H9 (cell line): ENCODE data around the gene ALG12. TPM values are rescaled to one million over a fixed set of nuclear protein-coding genes. Genes with fewer than 3 reads are reported as not detected.

Experiments
- DNase-seq: peaks from one replicate; pipeline ENCODE4 v3.0.0-alpha.2; 2017
- H2AFZ ChIP-seq: one replicate; pipeline ENCODE4 v1.6.1; 2013; ENCODE audit warnings: mild to moderate bottlenecking, low read length, control low read depth, moderate library complexity
- H2AK5ac ChIP-seq: 2 replicates; pipeline ENCODE4 v1.6.1; 2013; ENCODE audit warnings: low read length, control low read depth, mixed read lengths; ENCODE audit not compliant: insufficient read length
- H2BK120ac ChIP-seq: one replicate; pipeline ENCODE4 v1.6.1; 2013; ENCODE audit warnings: low read depth, mild to moderate bottlenecking, low read length, control low read depth, inconsistent platforms; ENCODE audit not compliant: poor library complexity, severe bottlenecking
- H2BK12ac ChIP-seq: 2 replicates; pipeline ENCODE4 v1.6.1; 2013; ENCODE audit warnings: low read length, control low read depth, mixed read lengths, low read depth; ENCODE audit not compliant: insufficient read length
- H2BK15ac ChIP-seq: 2 replicates; pipeline ENCODE4 v1.6.1; 2013; ENCODE audit warnings: low read depth, low read length, control low read depth
- H2BK20ac ChIP-seq: one replicate; pipeline ENCODE4 v1.6.1; 2013; ENCODE audit warnings: low read depth, mild to moderate bottlenecking, low read length, control low read depth, inconsistent platforms; ENCODE audit not compliant: poor library complexity, severe bottlenecking
- H2BK5ac ChIP-seq: 2 replicates; pipeline ENCODE4 v1.6.1; 2013; ENCODE audit warnings: low read length, control low read depth, mixed read lengths; ENCODE audit not compliant: insufficient read length
- H3K14ac ChIP-seq: 2 replicates; pipeline ENCODE4 v1.6.1; 2013; ENCODE audit warnings: low read length, control low read depth; ENCODE audit not compliant: insufficient read depth
- H3K18ac ChIP-seq: 2 replicates; pipeline ENCODE4 v1.6.1; 2013; ENCODE audit warnings: low read depth, mild to moderate bottlenecking, mixed read lengths, low read length, control low read depth; ENCODE audit not compliant: insufficient read length
- H3K23ac ChIP-seq: 2 replicates; pipeline ENCODE4 v1.6.1; 2013; ENCODE audit warnings: low read length, control low read depth, mixed read lengths, low read depth; ENCODE audit not compliant: insufficient read length
- H3K23me2 ChIP-seq: 2 replicates; pipeline ENCODE4 v1.6.1; 2013; ENCODE audit warnings: low read depth, mild to moderate bottlenecking, mixed read lengths, low read length, control low read depth; ENCODE audit not compliant: insufficient read length, poor library complexity, severe bottlenecking
- H3K27ac ChIP-seq: 2 replicates; pipeline ENCODE4 v1.5.1; 2013; ENCODE audit warnings: low read length, control low read depth, mixed read lengths, low read depth; ENCODE audit not compliant: insufficient read length
- H3K27me3 ChIP-seq: 2 replicates; pipeline ENCODE4 v1.6.1; 2013; ENCODE audit warnings: low read length, control low read depth, inconsistent platforms; ENCODE audit not compliant: insufficient read depth
- H3K4ac ChIP-seq: 2 replicates; pipeline ENCODE4 v1.6.1; 2013; ENCODE audit warnings: low read depth, mild to moderate bottlenecking, control low read depth, inconsistent platforms, low read length, moderate library complexity
- H3K4me1 ChIP-seq: 2 replicates; pipeline ENCODE4 v1.6.1; 2013; ENCODE audit warnings: low read length, control low read depth, inconsistent platforms; ENCODE audit not compliant: insufficient read depth
- H3K4me2 ChIP-seq: 2 replicates; pipeline ENCODE4 v1.6.1; 2013; ENCODE audit warnings: low read length, control low read depth, mixed read lengths; ENCODE audit not compliant: insufficient read length, insufficient read depth
- H3K56ac ChIP-seq: 2 replicates; pipeline ENCODE4 v1.6.1; 2013; ENCODE audit warnings: low read depth, mild to moderate bottlenecking, mixed read lengths, low read length, control low read depth; ENCODE audit not compliant: insufficient read length
- H3K79me1 ChIP-seq: 2 replicates; pipeline ENCODE4 v1.6.1; 2013; ENCODE audit warnings: low read depth, mild to moderate bottlenecking, moderate library complexity, low read length, control low read depth, inconsistent platforms; ENCODE audit not compliant: insufficient read depth, poor library complexity, severe bottlenecking
- H3K79me2 ChIP-seq: 2 replicates; pipeline ENCODE4 v1.6.1; 2013; ENCODE audit warnings: low read length, control low read depth, inconsistent platforms; ENCODE audit not compliant: insufficient read depth
- H3K9ac ChIP-seq: 2 replicates; pipeline ENCODE4 v1.6.1; 2013; ENCODE audit warnings: low read length, control low read depth, mixed read lengths; ENCODE audit not compliant: insufficient read length; ENCODE audit errors: extremely low read depth
- H3K9me3 ChIP-seq: one replicate; pipeline ENCODE4 v1.6.1; 2013; ENCODE audit warnings: low read depth, low read length, inconsistent platforms; ENCODE audit not compliant: control insufficient read depth
- H3T11ph ChIP-seq: one replicate; pipeline ENCODE4 v1.6.1; 2013; ENCODE audit warnings: mild to moderate bottlenecking, low read length, control low read depth, inconsistent platforms
- H4K20me1 ChIP-seq: one replicate; pipeline ENCODE4 v1.6.1; 2013; ENCODE audit not compliant: control insufficient read depth, insufficient read length, insufficient read depth
- H4K5ac ChIP-seq: 2 replicates; pipeline ENCODE4 v1.6.1; 2013; ENCODE audit warnings: low read depth, mild to moderate bottlenecking, mixed read lengths, low read length, control low read depth; ENCODE audit not compliant: insufficient read length
- H4K8ac ChIP-seq: replicated peaks from 2 replicates; pipeline ENCODE4 v1.6.1; 2013; ENCODE audit warnings: low read length, control low read depth, mixed read lengths, low read depth; ENCODE audit not compliant: insufficient read length
- H4K91ac ChIP-seq: 2 replicates; pipeline ENCODE4 v1.6.1; 2013; ENCODE audit warnings: low read depth, mild to moderate bottlenecking, moderate library complexity, mixed read lengths, low read length, control low read depth; ENCODE audit not compliant: insufficient read length
- H3K27ac Mint-ChIP-seq, 3 experiments: 2 replicates in 2 of 3; 3 replicates in 1 of 3; pipeline ENCODE4 v1.8.0; 2020 to 2021; ENCODE audit warnings: mixed read lengths in 3 of 3, mild to moderate bottlenecking in 1 of 3, moderate library complexity in 1 of 3
- H3K27me3 Mint-ChIP-seq: 2 replicates; pipeline ENCODE4 v1.8.0; 2021; ENCODE audit warnings: low read depth, mild to moderate bottlenecking, moderate library complexity, mixed read lengths
- H3K36me3 Mint-ChIP-seq, 3 experiments: 2 replicates in 2 of 3; 3 replicates in 1 of 3; pipeline ENCODE4 v1.8.0; 2020 to 2021; ENCODE audit warnings: low read depth in 3 of 3, mixed read lengths in 3 of 3; ENCODE audit not compliant: insufficient read depth in 1 of 3
- H3K4me1 Mint-ChIP-seq, 2 experiments: 2 replicates each; pipeline ENCODE4 v1.8.0; 2020; ENCODE audit warnings: mixed read lengths in 2 of 2
- H3K4me3 Mint-ChIP-seq, 2 experiments: 2 replicates in 1 of 2; 3 replicates in 1 of 2; pipeline ENCODE4 v1.8.0; 2020 to 2021; ENCODE audit warnings: mild to moderate bottlenecking in 2 of 2, mixed read lengths in 2 of 2, moderate library complexity in 1 of 2
- H3K9me3 Mint-ChIP-seq, 2 experiments: 2 replicates in 1 of 2; 3 replicates in 1 of 2; pipeline ENCODE4 v1.8.0; 2020; ENCODE audit warnings: mild to moderate bottlenecking in 2 of 2, mixed read lengths in 2 of 2, moderate library complexity in 1 of 2
- WGBS: extraction: QIAGEN DNeasy Blood & Tissue Kit; methylation state at CpG from one replicate; pipeline ENCODE4 v1.1.7; 2013; ENCODE audit warnings: missing lambda C conversion rate, low lambda C conversion rate, mixed read lengths; ENCODE audit not compliant: insufficient read length; ENCODE audit errors: extremely low coverage; 5-methylcytosine and 5-hydroxymethylcytosine counted together
- total RNA-seq: library from RNA; stranded (reverse); gene quantifications from 2 replicates; pipeline ENCODE4 v1.2.1, GENCODE V29; 2021
- TF ChIP-seq, protein P1 (sequence below): fragments of 200-600 bp; sonication (generic); conservative IDR thresholded peaks from 3 replicates; pipeline ENCODE4 v1.8.0; 2021; ENCODE audit warnings: antibody characterized with exemption, mild to moderate bottlenecking

The ALG12 gene
- total RNA-seq, 1 experiment from 2014 or later = 19.2 TPM

DNA sequence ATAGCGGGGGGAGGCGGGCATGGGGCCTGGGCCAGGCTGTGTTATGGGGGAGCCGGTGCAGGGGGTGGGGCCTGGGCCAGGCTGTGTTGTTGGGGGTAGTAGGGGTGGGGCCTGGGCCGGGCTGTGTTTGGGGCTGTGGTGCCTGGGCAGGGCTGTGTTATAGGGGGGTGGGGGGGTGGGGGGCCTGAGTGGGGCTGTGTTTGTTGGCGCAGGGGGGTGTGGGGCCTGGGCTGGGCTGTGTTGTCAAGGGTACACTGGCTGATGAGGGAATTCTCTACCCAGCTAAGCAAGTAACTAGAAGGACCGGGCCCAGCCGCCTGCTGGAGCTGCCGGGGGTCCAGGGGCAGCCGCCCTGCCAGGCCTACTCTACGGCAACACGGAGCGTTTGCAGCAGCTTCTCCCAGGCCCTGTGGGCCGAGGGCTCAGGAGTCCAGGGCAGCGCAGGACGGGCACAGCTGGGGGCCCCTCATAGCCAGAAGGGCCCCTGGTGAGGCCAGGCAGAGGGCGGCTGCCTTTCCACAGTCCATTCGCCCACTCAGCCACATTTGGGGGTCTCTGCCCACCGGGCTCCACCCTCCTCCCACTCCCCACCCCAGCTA is 32.3 kb upstream of the ALG12 start:
- Histone ChIP-seq H3K14ac (no peak overlapping the region; the same call in 1 of the 2 replicates), H2BK5ac (no peak overlapping the region), H2BK12ac (no peak overlapping the region), H2AK5ac (no peak overlapping the region), H3K9ac (no peak overlapping the region), H2BK15ac (no peak overlapping the region), H2AFZ (no peak overlapping the region), H3K79me1 (no peaks in the 10 kb centered on the region), H2BK120ac (no peak overlapping the region), H4K8ac (no peak overlapping the region), H3K27me3 (no peaks in the 10 kb centered on the region), H3K23ac (no peak overlapping the region), H3K27ac (no peak overlapping the region), H3K4me1 (no peaks in the 10 kb centered on the region), H3K56ac (no peak overlapping the region), H3T11ph (no peak overlapping the region), H3K9me3 (no peaks in the 10 kb centered on the region), H3K79me2 (no peaks in the 10 kb centered on the region), H4K20me1 (no peaks in the 10 kb centered on the region), H3K4me2 (no peak overlapping the region), H4K5ac (no peak overlapping the region), H3K23me2 (no peaks in the 10 kb centered on the region), H3K4ac (no peak overlapping the region), H2BK20ac (no peak overlapping the region), H4K91ac (no peak overlapping the region), H3K18ac (no peak overlapping the region)
- no peaks in the 10 kb centered on the region for H3K27me3 Mint-ChIP-seq
- no peaks in the 10 kb centered on the region for H3K36me3 Mint-ChIP-seq
- no CpG with 5 or more reads among the region's 18 CpGs for WGBS
- H3K9me3 Mint-ChIP-seq = no peaks in the 10 kb centered on the region
- peaks cover 13 to 29% of the 10 kb centered on the region in 2 experiments for H3K4me1 Mint-ChIP-seq
- no peak for DNase-seq
- no peak overlapping the region for H3K27ac Mint-ChIP-seq
- H3K4me3 Mint-ChIP-seq = no peak overlapping the region
- TF ChIP-seq, protein P1, sequence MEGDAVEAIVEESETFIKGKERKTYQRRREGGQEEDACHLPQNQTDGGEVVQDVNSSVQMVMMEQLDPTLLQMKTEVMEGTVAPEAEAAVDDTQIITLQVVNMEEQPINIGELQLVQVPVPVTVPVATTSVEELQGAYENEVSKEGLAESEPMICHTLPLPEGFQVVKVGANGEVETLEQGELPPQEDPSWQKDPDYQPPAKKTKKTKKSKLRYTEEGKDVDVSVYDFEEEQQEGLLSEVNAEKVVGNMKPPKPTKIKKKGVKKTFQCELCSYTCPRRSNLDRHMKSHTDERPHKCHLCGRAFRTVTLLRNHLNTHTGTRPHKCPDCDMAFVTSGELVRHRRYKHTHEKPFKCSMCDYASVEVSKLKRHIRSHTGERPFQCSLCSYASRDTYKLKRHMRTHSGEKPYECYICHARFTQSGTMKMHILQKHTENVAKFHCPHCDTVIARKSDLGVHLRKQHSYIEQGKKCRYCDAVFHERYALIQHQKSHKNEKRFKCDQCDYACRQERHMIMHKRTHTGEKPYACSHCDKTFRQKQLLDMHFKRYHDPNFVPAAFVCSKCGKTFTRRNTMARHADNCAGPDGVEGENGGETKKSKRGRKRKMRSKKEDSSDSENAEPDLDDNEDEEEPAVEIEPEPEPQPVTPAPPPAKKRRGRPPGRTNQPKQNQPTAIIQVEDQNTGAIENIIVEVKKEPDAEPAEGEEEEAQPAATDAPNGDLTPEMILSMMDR = no peak
